ENCODE results near the gene KLF6. TPM values are rescaled to one million over a fixed set of nuclear protein-coding genes. Genes with fewer than 3 reads are reported as not detected.

KLF6 gene
- total and polyA plus RNA-seq, 2 donors (not counting 1 experiment from before 2014, with no cell fraction given), result 175 to 921 TPM

GRCh38 chr10:3747984-3748383, 37.0 kb downstream of the KLF6 start:
- Histone ChIP-seq H2AFZ (ENCODE audit: insufficient read depth, low read depth, low read length, poor library complexity, severe bottlenecking) (no peak overlapping the region), H3K27ac (ENCODE audit: low read length in 2 of 2) (no peak overlapping the region), H3K27me3 (replicated peaks in 1 of 4; ENCODE audit: control extremely low read depth in 1 of 4, control insufficient read depth in 3 of 4, insufficient read depth in 4 of 4, low read length in 3 of 4) (no peaks in the 10 kb centered on the region), H3K9me3 (ENCODE audit: control extremely low read depth in 1 of 3, control insufficient read depth in 2 of 3, insufficient read depth in 1 of 3, low read length in 2 of 3) (no peaks in the 10 kb centered on the region), H3K4me2 (replicated peaks; ENCODE audit: low read depth, low read length, poor library complexity, severe bottlenecking) (no peak overlapping the region), H3K36me3 (replicated peaks in 1 of 2; ENCODE audit: control extremely low read depth in 1 of 2, control insufficient read depth in 1 of 2, extremely low read depth in 1 of 2, insufficient read depth in 2 of 2, low read length in 1 of 2) (no peaks in the 10 kb centered on the region), H4K20me1 (ENCODE audit: control insufficient read depth, insufficient read depth, low read length, poor library complexity, severe bottlenecking) (no peaks in the 10 kb centered on the region), H3K4me1 (ENCODE audit: control insufficient read depth in 2 of 2, insufficient read depth in 2 of 2, low read length in 2 of 2) (peaks cover 8 to 12% of the 10 kb centered on the region in 2 donors), H3K79me2 (ENCODE audit: control insufficient read depth, insufficient read depth, low read length) (no peaks in the 10 kb centered on the region), H3K9ac (ENCODE audit: low read length) (no peak overlapping the region), H3K4me3 (ENCODE audit: control extremely low read depth in 1 of 5, extremely low read depth in 1 of 5, insufficient read depth in 1 of 5, low read depth in 2 of 5, low read length in 4 of 5) (no peak overlapping the region)
- POLR2A ChIA-PET, result no interaction called here
- 100% methylated on average over 3 of the region's 6 CpGs for WGBS (ENCODE audit: insufficient coverage)
- ATAC-seq (ENCODE audit: low read depth) (no peak), DNase-seq (no peak)
- Mint-ChIP-seq H3K9me3 (ENCODE audit: insufficient read depth) (no peaks in the 10 kb centered on the region), H3K27me3 (peaks cover 6% of the 10 kb centered on the region), H3K27ac (no peak overlapping the region), H3K4me1 (peaks cover 11% of the 10 kb centered on the region), H3K4me3 (no peak overlapping the region)
- CTCF ChIA-PET, result no interaction called here
- no peak for TF ChIP-seq EZH2 (IDR thresholded peaks at IDR 0.05; ENCODE audit: borderline replicate concordance, insufficient read depth, low read depth, low read length, poor library complexity, severe bottlenecking)
- no peak for TF ChIP-seq CTCF (IDR thresholded peaks at IDR 0.05)
- intact Hi-C loops (cut with micrococcal nuclease), result no loop called here

- H3K4me1 ChIP-seq (ENCODE audit: control insufficient read depth in 2 of 2, insufficient read depth in 2 of 2, low read length in 2 of 2), result peaks cover 8 to 12% of the 10 kb centered on the region in 2 donors
- H2AFZ ChIP-seq (ENCODE audit: insufficient read depth, low read depth, low read length, poor library complexity, severe bottlenecking), result no peak overlapping the region
- WGBS (ENCODE audit: insufficient coverage), result 96% methylated on average over 24 of the region's 27 CpGs
- no peaks in the 10 kb centered on the region for H4K20me1 ChIP-seq (ENCODE audit: control insufficient read depth, insufficient read depth, low read length, poor library complexity, severe bottlenecking)
- H3K9ac ChIP-seq (ENCODE audit: low read length), result no peak overlapping the region
- H3K4me3 Mint-ChIP-seq, result no peak overlapping the region
- CTCF ChIA-PET, result no interaction called here
- H3K27ac Mint-ChIP-seq, result no peak overlapping the region
- no peak overlapping the region for H3K4me2 ChIP-seq (replicated peaks; ENCODE audit: low read depth, low read length, poor library complexity, severe bottlenecking)
- POLR2A ChIA-PET, result no interaction called here
- DNase-seq (no peak), ATAC-seq (ENCODE audit: low read depth) (no peak)
- TF ChIP-seq CTCF (IDR thresholded peaks at IDR 0.05), result no peak
- no peak for TF ChIP-seq EZH2 (IDR thresholded peaks at IDR 0.05; ENCODE audit: borderline replicate concordance, insufficient read depth, low read depth, low read length, poor library complexity, severe bottlenecking)
- no peak overlapping the region for H3K27ac ChIP-seq (ENCODE audit: low read length in 2 of 2)
- intact Hi-C loops (cut with micrococcal nuclease), result no loop called here
- no peaks in the 10 kb centered on the region for H3K27me3 ChIP-seq (replicated peaks in 1 of 4; ENCODE audit: control extremely low read depth in 1 of 4, control insufficient read depth in 3 of 4, insufficient read depth in 4 of 4, low read length in 3 of 4)
- no peaks in the 10 kb centered on the region for H3K36me3 ChIP-seq (replicated peaks in 1 of 2; ENCODE audit: control extremely low read depth in 1 of 2, control insufficient read depth in 1 of 2, extremely low read depth in 1 of 2, insufficient read depth in 2 of 2, low read length in 1 of 2)
- H3K79me2 ChIP-seq (ENCODE audit: control insufficient read depth, insufficient read depth, low read length), result no peaks in the 10 kb centered on the region
- no peak overlapping the region for H3K4me3 ChIP-seq (ENCODE audit: control extremely low read depth in 1 of 5, extremely low read depth in 1 of 5, insufficient read depth in 1 of 5, low read depth in 2 of 5, low read length in 4 of 5)
- H3K4me1 Mint-ChIP-seq, result peaks cover 11% of the 10 kb centered on the region
- peaks cover 6% of the 10 kb centered on the region for H3K27me3 Mint-ChIP-seq
- no peaks in the 10 kb centered on the region for H3K9me3 ChIP-seq (ENCODE audit: control extremely low read depth in 1 of 3, control insufficient read depth in 2 of 3, insufficient read depth in 1 of 3, low read length in 2 of 3)
- H3K9me3 Mint-ChIP-seq (ENCODE audit: insufficient read depth), result no peaks in the 10 kb centered on the region
Measured at GRCh38 chr10:3747248-3747960, 37.6 kb downstream of the KLF6 start.
